GM12872 (cell line): Measurements from ENCODE around the gene BDP1.

Experiments
- CTCF ChIP-seq: IDR thresholded peaks from 3 replicates; pipeline ENCODE4 v1.5.1; 2011; ENCODE audit warnings: low read depth, mild to moderate bottlenecking, low read length, moderate library complexity; ENCODE audit not compliant: insufficient read depth

Gene BDP1

GRCh38 chr5:71460693-71461092 is 5.2 kb downstream of the BDP1 start:
- no peak for TF ChIP-seq CTCF

GRCh38 chr5:71461360-71461759 is 5.9 kb downstream of the BDP1 start:
- no peak for TF ChIP-seq CTCF

- no peak for TF ChIP-seq CTCF
These were observed 15.7 kb downstream of the BDP1 start for GRCh38 chr5:71471193-71471592.

- TF ChIP-seq CTCF: peak; percentile 78
These were observed 20.4 kb downstream of the BDP1 start for GRCh38 chr5:71475788-71476384.

GRCh38 chr5:71481441-71481840 is 26.0 kb downstream of the BDP1 start:
- TF ChIP-seq CTCF: no peak

GRCh38 chr5:71482132-71482531 is 26.7 kb downstream of the BDP1 start:
- no peak for TF ChIP-seq CTCF

- no peak for TF ChIP-seq CTCF
These were observed 27.9 kb downstream of the BDP1 start for GRCh38 chr5:71483355-71483754.
